ENCODE measurements around the gene FOXO3.

The FOXO3 gene

GRCh38 chr6:108693430-108694154, 132.9 kb downstream of the FOXO3 start:
- Histone ChIP-seq H3K4me1 (ENCODE audit: control insufficient read depth, insufficient read depth, low read depth, low read length) (peaks cover 7% of the 10 kb centered on the region), H2BK5ac (ENCODE audit: low read depth, low read length, poor library complexity, severe bottlenecking) (no peak overlapping the region), H2BK120ac (ENCODE audit: low read depth, low read length) (no peak overlapping the region), H3K79me1 (replicated peaks; ENCODE audit: low read length, poor library complexity, severe bottlenecking) (peaks cover 10% of the 10 kb centered on the region), H3K36me3 (ENCODE audit: control insufficient read depth in 1 of 2, insufficient read depth in 2 of 2, low read depth in 1 of 2, low read length in 2 of 2) (peaks cover 0 to 11% of the 10 kb centered on the region in 2 experiments), H2AK5ac (ENCODE audit: low read length, severe bottlenecking) (no peak overlapping the region), H3K4me2 (ENCODE audit: low read length, poor library complexity, severe bottlenecking) (no peak overlapping the region), H2AFZ (ENCODE audit: low read depth, low read length) (no peak overlapping the region), H3K4me3 (ENCODE audit: insufficient read depth in 1 of 2, low read depth in 1 of 2, low read length in 2 of 2) (no peak overlapping the region), H3K4ac (ENCODE audit: low read depth in 1 of 2, low read length in 2 of 2) (no peak overlapping the region), H3K18ac (ENCODE audit: low read depth in 1 of 2, low read length in 2 of 2) (peak overlapping the region in 1 of 2 experiments; percentile 24), H3K14ac (ENCODE audit: low read length in 2 of 2) (no peak overlapping the region), H3K27ac (ENCODE audit: low read length, poor library complexity, severe bottlenecking) (no peak overlapping the region), H3K27me3 (ENCODE audit: control insufficient read depth in 1 of 2, insufficient read depth in 1 of 2, low read length in 2 of 2) (no peaks in the 10 kb centered on the region), H4K8ac (ENCODE audit: low read length) (no peak overlapping the region), H3K9ac (ENCODE audit: low read length) (no peak overlapping the region), H2BK12ac (ENCODE audit: low read length in 2 of 2) (peak overlapping the region in 1 of 2 experiments; percentile 40), H2BK15ac (ENCODE audit: low read depth, poor library complexity, severe bottlenecking) (no peak overlapping the region), H4K91ac (ENCODE audit: low read length) (no peak overlapping the region), H3K23ac (ENCODE audit: low read length in 2 of 2) (no peak overlapping the region), H3K9me3 (ENCODE audit: control insufficient read depth, low read length) (no peaks in the 10 kb centered on the region)
- 94% methylated on average over 1 of the region's 2 CpGs for WGBS
- no peak for DNase-seq

- Histone ChIP-seq H3K18ac (ENCODE audit: low read depth in 1 of 2, low read length in 2 of 2) (no peak overlapping the region), H2BK120ac (ENCODE audit: low read depth, low read length) (no peak overlapping the region), H3K14ac (ENCODE audit: low read length in 2 of 2) (no peak overlapping the region), H3K9ac (ENCODE audit: low read length) (no peak overlapping the region), H4K91ac (ENCODE audit: low read length) (no peak overlapping the region), H3K23ac (ENCODE audit: low read length in 2 of 2) (no peak overlapping the region), H3K36me3 (ENCODE audit: control insufficient read depth in 1 of 2, insufficient read depth in 2 of 2, low read depth in 1 of 2, low read length in 2 of 2) (peaks cover 0 to 4% of the 10 kb centered on the region in 2 experiments), H3K4ac (ENCODE audit: low read depth in 1 of 2, low read length in 2 of 2) (no peak overlapping the region), H3K27ac (ENCODE audit: low read length, poor library complexity, severe bottlenecking) (no peak overlapping the region), H3K27me3 (ENCODE audit: control insufficient read depth in 1 of 2, insufficient read depth in 1 of 2, low read length in 2 of 2) (no peaks in the 10 kb centered on the region), H2AFZ (ENCODE audit: low read depth, low read length) (no peak overlapping the region), H3K4me1 (ENCODE audit: control insufficient read depth, insufficient read depth, low read depth, low read length) (no peaks in the 10 kb centered on the region), H2BK15ac (ENCODE audit: low read depth, poor library complexity, severe bottlenecking) (no peak overlapping the region), H3K79me1 (replicated peaks; ENCODE audit: low read length, poor library complexity, severe bottlenecking) (peaks cover 3% of the 10 kb centered on the region), H2AK5ac (ENCODE audit: low read length, severe bottlenecking) (no peak overlapping the region), H2BK5ac (ENCODE audit: low read depth, low read length, poor library complexity, severe bottlenecking) (no peak overlapping the region), H3K4me2 (ENCODE audit: low read length, poor library complexity, severe bottlenecking) (no peak overlapping the region), H4K8ac (ENCODE audit: low read length) (no peak overlapping the region), H3K9me3 (ENCODE audit: control insufficient read depth, low read length) (no peaks in the 10 kb centered on the region), H3K4me3 (ENCODE audit: insufficient read depth in 1 of 2, low read depth in 1 of 2, low read length in 2 of 2) (no peak overlapping the region), H2BK12ac (ENCODE audit: low read length in 2 of 2) (no peak overlapping the region)
- DNase-seq, result no peak
- WGBS, result 94% methylated on average over 6 of the region's 6 CpGs
Observed at GRCh38 chr6:108694816-108695215, 134.1 kb downstream of the FOXO3 start.

- no peaks in the 10 kb centered on the region for H3K27me3 ChIP-seq (ENCODE audit: control insufficient read depth in 1 of 2, insufficient read depth in 1 of 2, low read length in 2 of 2)
- no peak for DNase-seq
- H3K36me3 ChIP-seq (ENCODE audit: control insufficient read depth in 1 of 2, insufficient read depth in 2 of 2, low read depth in 1 of 2, low read length in 2 of 2), result peaks cover 0 to 3% of the 10 kb centered on the region in 2 experiments
- no peak overlapping the region for H3K18ac ChIP-seq (ENCODE audit: low read depth in 1 of 2, low read length in 2 of 2)
- H2BK12ac ChIP-seq (ENCODE audit: low read length in 2 of 2), result no peak overlapping the region
- no peak overlapping the region for H3K23ac ChIP-seq (ENCODE audit: low read length in 2 of 2)
- H2BK15ac ChIP-seq (ENCODE audit: low read depth, poor library complexity, severe bottlenecking), result no peak overlapping the region
- peaks cover 26% of the 10 kb centered on the region for H3K9me3 ChIP-seq (ENCODE audit: control insufficient read depth, low read length)
- H3K4ac ChIP-seq (ENCODE audit: low read depth in 1 of 2, low read length in 2 of 2), result no peak overlapping the region
- no peak overlapping the region for H2BK120ac ChIP-seq (ENCODE audit: low read depth, low read length)
- H3K4me1 ChIP-seq (ENCODE audit: control insufficient read depth, insufficient read depth, low read depth, low read length), result no peaks in the 10 kb centered on the region
- no peak overlapping the region for H2AFZ ChIP-seq (ENCODE audit: low read depth, low read length)
- no peak overlapping the region for H3K4me3 ChIP-seq (ENCODE audit: insufficient read depth in 1 of 2, low read depth in 1 of 2, low read length in 2 of 2)
- no peak overlapping the region for H2AK5ac ChIP-seq (ENCODE audit: low read length, severe bottlenecking)
- no peak overlapping the region for H2BK5ac ChIP-seq (ENCODE audit: low read depth, low read length, poor library complexity, severe bottlenecking)
- no peak overlapping the region for H4K8ac ChIP-seq (ENCODE audit: low read length)
- no peak overlapping the region for H3K14ac ChIP-seq (ENCODE audit: low read length in 2 of 2)
- no peak overlapping the region for H3K27ac ChIP-seq (ENCODE audit: low read length, poor library complexity, severe bottlenecking)
- no peak overlapping the region for H3K9ac ChIP-seq (ENCODE audit: low read length)
- no peaks in the 10 kb centered on the region for H3K79me1 ChIP-seq (replicated peaks; ENCODE audit: low read length, poor library complexity, severe bottlenecking)
- H3K4me2 ChIP-seq (ENCODE audit: low read length, poor library complexity, severe bottlenecking), result no peak overlapping the region
- 94% methylated on average over 15 of the region's 15 CpGs for WGBS
- no peak overlapping the region for H4K91ac ChIP-seq (ENCODE audit: low read length)
Observed at GRCh38 chr6:108697561-108698161, 136.9 kb downstream of the FOXO3 start.

DNA sequence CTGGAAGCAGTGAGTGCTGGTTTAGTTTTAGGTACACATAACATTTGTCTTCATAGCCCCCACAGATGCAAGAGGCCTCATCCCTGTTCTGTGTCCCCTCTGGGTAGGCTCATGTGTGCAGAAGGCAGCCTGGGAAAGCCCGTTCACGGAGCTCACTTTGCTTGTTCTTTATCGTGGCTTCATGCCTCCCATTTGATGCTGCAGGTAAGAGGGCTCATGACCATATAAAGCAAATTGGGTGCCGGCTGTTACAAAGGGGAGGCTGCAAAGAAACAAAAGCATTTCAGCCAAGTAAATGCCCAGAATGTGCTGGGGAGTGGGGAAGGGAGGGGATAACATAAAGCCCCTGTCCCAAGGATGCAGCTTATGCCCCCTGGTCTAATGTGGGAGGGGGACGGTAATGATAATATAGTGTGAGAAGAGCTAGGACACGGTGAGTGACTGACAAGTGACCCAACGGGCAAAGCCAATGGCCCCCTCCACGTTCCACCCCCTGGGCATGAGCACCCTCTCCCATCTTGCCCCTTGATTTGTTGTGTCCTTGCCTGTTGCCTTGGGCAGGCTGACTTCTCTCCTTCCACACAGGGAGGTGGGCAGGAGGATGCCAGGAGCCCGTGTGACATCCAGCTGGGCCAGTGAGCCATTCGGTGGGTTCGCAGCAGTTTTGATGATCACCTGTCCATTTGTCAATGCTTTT, 138.0 kb downstream of the FOXO3 start:
- H3K18ac ChIP-seq (ENCODE audit: low read depth in 1 of 2, low read length in 2 of 2), result no peak overlapping the region
- 89% methylated on average over 9 of the region's 11 CpGs for WGBS

More for the DNA sequence above, 138.0 kb downstream of the FOXO3 start:
- H2AK5ac ChIP-seq (ENCODE audit: low read length, severe bottlenecking), result no peak overlapping the region
- H4K8ac ChIP-seq (ENCODE audit: low read length), result no peak overlapping the region
- no peak overlapping the region for H2BK12ac ChIP-seq (ENCODE audit: low read length in 2 of 2)
- H3K14ac ChIP-seq (ENCODE audit: low read length in 2 of 2), result no peak overlapping the region
- H2BK5ac ChIP-seq (ENCODE audit: low read depth, low read length, poor library complexity, severe bottlenecking), result no peak overlapping the region
- peaks cover 37% of the 10 kb centered on the region for H3K9me3 ChIP-seq (ENCODE audit: control insufficient read depth, low read length)
- no peaks in the 10 kb centered on the region for H3K79me1 ChIP-seq (replicated peaks; ENCODE audit: low read length, poor library complexity, severe bottlenecking)
- H2BK15ac ChIP-seq (ENCODE audit: low read depth, poor library complexity, severe bottlenecking), result no peak overlapping the region
- DNase-seq, result no peak
- no peak overlapping the region for H3K27ac ChIP-seq (ENCODE audit: low read length, poor library complexity, severe bottlenecking)
- no peak overlapping the region for H4K91ac ChIP-seq (ENCODE audit: low read length)
- H3K27me3 ChIP-seq (ENCODE audit: control insufficient read depth in 1 of 2, insufficient read depth in 1 of 2, low read length in 2 of 2), result no peaks in the 10 kb centered on the region
- no peak overlapping the region for H2AFZ ChIP-seq (ENCODE audit: low read depth, low read length)
- H3K4me2 ChIP-seq (ENCODE audit: low read length, poor library complexity, severe bottlenecking), result no peak overlapping the region
- H2BK120ac ChIP-seq (ENCODE audit: low read depth, low read length), result no peak overlapping the region
- no peaks in the 10 kb centered on the region for H3K4me1 ChIP-seq (ENCODE audit: control insufficient read depth, insufficient read depth, low read depth, low read length)
- no peak overlapping the region for H3K4me3 ChIP-seq (ENCODE audit: insufficient read depth in 1 of 2, low read depth in 1 of 2, low read length in 2 of 2)
- no peak overlapping the region for H3K4ac ChIP-seq (ENCODE audit: low read depth in 1 of 2, low read length in 2 of 2)
- H3K36me3 ChIP-seq (ENCODE audit: control insufficient read depth in 1 of 2, insufficient read depth in 2 of 2, low read depth in 1 of 2, low read length in 2 of 2), result peaks cover 0 to 2% of the 10 kb centered on the region in 2 experiments
- H3K23ac ChIP-seq (ENCODE audit: low read length in 2 of 2), result no peak overlapping the region
- no peak overlapping the region for H3K9ac ChIP-seq (ENCODE audit: low read length)
